ENCODE results near the gene PKNOX2.

The PKNOX2 gene

DNA sequence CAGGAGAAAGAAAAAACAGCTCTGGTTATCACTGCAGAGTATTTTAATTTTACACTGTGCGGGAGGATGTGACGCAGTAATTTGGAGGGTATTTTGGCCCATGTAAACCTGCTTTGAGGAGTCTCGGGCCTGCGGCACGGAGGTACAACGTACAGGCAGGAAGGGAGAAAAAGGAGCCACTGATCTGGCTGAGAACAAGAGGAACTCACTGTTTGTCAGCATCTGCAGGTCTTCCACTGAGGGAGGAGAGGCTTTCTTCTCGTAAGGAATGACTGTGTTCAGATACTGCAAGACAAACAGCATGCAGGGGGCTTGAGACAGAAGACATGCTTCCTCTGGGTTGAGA, 287.5 kb downstream of the PKNOX2 start:
- TF ChIP-seq, protein P1, sequence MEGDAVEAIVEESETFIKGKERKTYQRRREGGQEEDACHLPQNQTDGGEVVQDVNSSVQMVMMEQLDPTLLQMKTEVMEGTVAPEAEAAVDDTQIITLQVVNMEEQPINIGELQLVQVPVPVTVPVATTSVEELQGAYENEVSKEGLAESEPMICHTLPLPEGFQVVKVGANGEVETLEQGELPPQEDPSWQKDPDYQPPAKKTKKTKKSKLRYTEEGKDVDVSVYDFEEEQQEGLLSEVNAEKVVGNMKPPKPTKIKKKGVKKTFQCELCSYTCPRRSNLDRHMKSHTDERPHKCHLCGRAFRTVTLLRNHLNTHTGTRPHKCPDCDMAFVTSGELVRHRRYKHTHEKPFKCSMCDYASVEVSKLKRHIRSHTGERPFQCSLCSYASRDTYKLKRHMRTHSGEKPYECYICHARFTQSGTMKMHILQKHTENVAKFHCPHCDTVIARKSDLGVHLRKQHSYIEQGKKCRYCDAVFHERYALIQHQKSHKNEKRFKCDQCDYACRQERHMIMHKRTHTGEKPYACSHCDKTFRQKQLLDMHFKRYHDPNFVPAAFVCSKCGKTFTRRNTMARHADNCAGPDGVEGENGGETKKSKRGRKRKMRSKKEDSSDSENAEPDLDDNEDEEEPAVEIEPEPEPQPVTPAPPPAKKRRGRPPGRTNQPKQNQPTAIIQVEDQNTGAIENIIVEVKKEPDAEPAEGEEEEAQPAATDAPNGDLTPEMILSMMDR (IDR thresholded peaks at IDR 0.05; ENCODE audit: low read depth, low read length, missing control alignments) = no peak
- no peak overlapping the region for H3K4me3 ChIP-seq (ENCODE audit: low read depth, low read length)
- no peak for DNase-seq (ENCODE audit: low read depth)

DNA sequence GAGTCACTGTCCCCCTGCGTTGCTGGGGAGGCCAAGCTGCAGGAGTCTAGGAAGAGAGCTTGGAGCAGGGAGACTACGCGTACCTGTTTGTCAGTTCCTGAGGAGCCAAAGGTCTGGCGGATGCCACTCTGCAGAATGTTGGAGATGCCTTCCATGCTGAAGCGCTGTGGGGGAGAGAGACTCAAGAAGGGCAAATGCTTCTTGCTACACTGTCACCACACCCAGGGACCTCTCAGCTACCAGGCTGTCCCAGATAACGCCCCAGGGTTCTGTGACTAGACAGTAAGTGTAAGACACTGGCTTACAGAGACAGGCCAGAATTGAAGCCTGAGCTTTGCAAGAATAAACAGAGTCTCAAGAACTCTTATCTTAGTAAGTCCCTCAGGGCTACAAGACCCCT, 289.5 kb downstream of the PKNOX2 start:
- H3K4me3 ChIP-seq (ENCODE audit: low read depth, low read length) = no peak overlapping the region
- DNase-seq (ENCODE audit: low read depth) = no peak
- TF ChIP-seq, protein P1 (IDR thresholded peaks at IDR 0.05; ENCODE audit: low read depth, low read length, missing control alignments) = no peak

DNA sequence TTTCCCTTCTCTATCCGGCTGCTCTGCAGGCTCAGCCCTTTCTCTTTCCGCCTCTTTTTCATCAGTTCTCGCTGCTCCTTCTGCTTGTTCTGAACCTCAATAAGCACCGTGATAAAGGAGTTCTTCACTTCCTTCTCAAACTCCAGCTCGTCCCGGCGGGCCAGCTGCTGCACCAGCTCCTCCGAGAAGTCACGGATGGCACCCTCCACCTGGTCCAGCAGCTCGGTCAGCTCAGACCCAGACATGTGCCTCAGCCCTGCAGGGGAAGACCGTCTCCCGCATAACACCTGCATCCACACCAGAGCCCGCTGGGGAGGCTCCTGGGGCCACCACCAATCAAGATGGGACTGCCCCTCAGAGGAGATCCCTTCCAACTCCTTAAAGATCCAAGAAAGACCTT, 291.3 kb downstream of the PKNOX2 start:
- TF ChIP-seq, protein P1 (IDR thresholded peaks at IDR 0.05; ENCODE audit: low read depth, low read length, missing control alignments) = no peak
- no peak overlapping the region for H3K4me3 ChIP-seq (ENCODE audit: low read depth, low read length)
- DNase-seq (ENCODE audit: low read depth) = no peak

DNA sequence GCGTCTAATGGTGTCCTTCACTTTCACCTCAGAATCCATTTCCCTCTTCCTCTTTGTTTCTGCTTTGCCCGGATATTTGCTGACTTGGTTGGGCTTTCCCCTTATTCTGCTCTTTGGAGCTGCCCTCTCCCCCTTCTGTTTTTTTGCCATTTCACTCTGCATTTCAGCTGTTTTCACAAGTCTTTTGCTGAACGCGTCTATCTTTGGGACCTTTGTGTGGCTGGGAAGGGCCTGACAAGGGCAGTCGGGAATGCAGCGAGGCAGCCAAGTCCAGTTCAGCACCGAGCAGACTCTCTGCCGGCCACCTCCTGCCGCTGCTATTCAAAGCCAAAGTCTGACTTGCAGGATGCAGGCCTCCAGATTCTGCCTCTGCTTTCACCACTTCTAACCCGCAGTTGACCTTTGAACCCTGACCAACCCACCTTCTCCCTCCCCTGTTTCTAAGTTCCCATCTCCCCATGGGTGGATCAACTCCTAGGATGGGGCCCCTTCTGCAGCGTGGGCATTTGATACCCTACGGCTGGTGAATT, 293.3 kb downstream of the PKNOX2 start:
- no peak overlapping the region for H3K4me3 ChIP-seq (ENCODE audit: low read depth, low read length)
- TF ChIP-seq, protein P1 (IDR thresholded peaks at IDR 0.05; ENCODE audit: low read depth, low read length, missing control alignments) = no peak
- no peak for DNase-seq (ENCODE audit: low read depth)

DNA sequence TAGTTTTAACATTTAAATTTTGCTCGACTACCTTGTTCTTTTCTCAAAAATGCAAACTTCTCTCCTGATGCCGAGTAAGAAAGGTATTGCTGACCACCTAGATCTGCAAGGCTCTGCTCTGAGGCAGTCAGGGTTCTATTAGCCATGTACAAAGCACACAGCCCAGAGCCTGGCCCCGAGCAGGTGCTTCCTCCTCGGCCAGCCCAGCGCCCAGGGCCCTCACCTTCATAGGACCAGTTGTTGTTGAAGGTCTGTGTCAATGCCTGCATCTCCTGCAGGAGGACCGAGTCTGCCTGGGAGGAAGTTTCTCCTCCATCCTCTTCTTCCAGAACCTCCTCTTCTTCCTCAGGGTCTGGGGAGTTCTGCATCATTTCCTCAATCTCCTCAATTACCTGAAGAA, 295.7 kb downstream of the PKNOX2 start:
- TF ChIP-seq, protein P1 (IDR thresholded peaks at IDR 0.05; ENCODE audit: low read depth, low read length, missing control alignments) = no peak
- no peak for DNase-seq (ENCODE audit: low read depth)
- H3K4me3 ChIP-seq (ENCODE audit: low read depth, low read length) = no peak overlapping the region

DNA sequence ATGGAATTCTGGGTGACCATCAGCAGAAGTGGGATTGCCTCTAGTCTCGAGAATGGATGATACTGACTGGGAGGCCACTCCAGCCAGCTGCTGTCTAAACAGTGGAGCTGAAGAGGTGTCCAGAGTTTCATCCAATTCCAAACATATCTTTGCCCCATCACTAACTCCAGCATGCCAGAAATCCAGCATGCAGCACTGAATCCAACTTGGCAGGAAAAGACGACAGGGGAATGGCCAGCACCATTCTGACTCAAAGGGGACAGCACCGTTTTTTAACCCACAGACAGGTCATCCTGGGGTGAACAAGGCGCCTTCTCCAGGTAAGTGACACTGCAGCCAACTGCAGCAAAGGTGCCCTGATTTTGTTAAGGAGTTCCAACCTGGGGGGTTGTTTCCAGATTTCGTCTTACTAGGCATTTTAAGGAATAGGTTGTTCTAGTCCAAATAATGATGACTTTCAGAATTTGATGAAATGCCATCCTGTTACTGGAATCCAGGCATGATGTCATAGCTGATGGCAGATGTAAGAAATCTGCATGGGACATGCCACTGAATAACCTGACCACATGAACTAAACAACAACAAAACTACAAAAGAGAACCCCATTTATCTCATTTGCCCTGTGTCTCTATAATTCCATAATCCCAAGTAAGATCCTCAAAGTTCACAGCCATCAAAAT, 299.2 kb downstream of the PKNOX2 start:
- DNase-seq (ENCODE audit: low read depth) = no peak
- no peak overlapping the region for H3K4me3 ChIP-seq (ENCODE audit: low read depth, low read length)
- TF ChIP-seq, protein P1 (IDR thresholded peaks at IDR 0.05; ENCODE audit: low read depth, low read length, missing control alignments) = no peak

DNA sequence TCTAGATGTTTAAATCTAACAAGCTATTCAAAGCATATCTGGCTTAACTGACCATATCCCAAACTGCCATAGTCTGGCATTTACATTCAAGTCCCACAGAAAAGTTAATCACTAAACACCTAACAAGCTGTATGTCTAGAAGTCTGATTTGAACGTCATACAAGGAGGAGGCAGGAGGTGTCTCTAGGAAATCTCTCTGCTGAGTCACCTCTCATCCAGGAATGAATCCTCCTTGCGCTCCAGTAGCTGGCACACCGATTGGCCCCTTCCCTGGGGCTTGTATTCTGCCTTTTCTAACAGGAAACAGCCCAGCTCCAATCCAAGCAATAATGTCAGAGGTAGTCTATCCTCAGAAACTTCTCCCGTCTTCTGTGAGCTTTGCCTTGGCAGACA, 299.7 kb downstream of the PKNOX2 start:
- no peak for DNase-seq (ENCODE audit: low read depth)
- no peak overlapping the region for H3K4me3 ChIP-seq (ENCODE audit: low read depth, low read length)
- TF ChIP-seq, protein P1 (IDR thresholded peaks at IDR 0.05; ENCODE audit: low read depth, low read length, missing control alignments) = no peak
